IPS DF 6.9 (cell line): ENCODE data around the gene CEP72.

Experiments used
- DNase-seq: peaks from one replicate; pipeline ENCODE4 v3.0.0-alpha.2; 2013; ENCODE audit warnings: low read depth, low spot score
- H3K27ac ChIP-seq: one replicate; pipeline ENCODE4 v1.5.1; 2013; ENCODE audit warnings: low read length, control low read depth
- H3K27me3 ChIP-seq: 2 replicates; pipeline ENCODE4 v1.6.1; 2013; ENCODE audit warnings: mild to moderate bottlenecking, low read length; ENCODE audit not compliant: control insufficient read depth, insufficient read depth
- H3K36me3 ChIP-seq: 2 replicates; pipeline ENCODE4 v1.6.1; 2013; ENCODE audit warnings: low read length; ENCODE audit not compliant: control insufficient read depth, insufficient read depth
- H3K4me1 ChIP-seq: 2 replicates; pipeline ENCODE4 v1.6.1; 2013; ENCODE audit warnings: low read length; ENCODE audit not compliant: control insufficient read depth, insufficient read depth
- H3K4me3 ChIP-seq: 2 replicates; pipeline ENCODE4 v1.5.1; 2013; ENCODE audit warnings: mild to moderate bottlenecking, low read length
- H3K9me3 ChIP-seq: 2 replicates; pipeline ENCODE4 v1.6.1; 2013; ENCODE audit warnings: low read length, inconsistent platforms; ENCODE audit not compliant: control insufficient read depth, insufficient read depth
- WGBS: extraction: QIAGEN DNeasy Blood & Tissue Kit; methylation state at CpG from one replicate; pipeline ENCODE4 v1.1.7; 2013; ENCODE audit warnings: mixed read lengths, missing lambda C conversion rate; ENCODE audit not compliant: insufficient read length, insufficient coverage; 5-methylcytosine and 5-hydroxymethylcytosine counted together

Gene CEP72

DNA sequence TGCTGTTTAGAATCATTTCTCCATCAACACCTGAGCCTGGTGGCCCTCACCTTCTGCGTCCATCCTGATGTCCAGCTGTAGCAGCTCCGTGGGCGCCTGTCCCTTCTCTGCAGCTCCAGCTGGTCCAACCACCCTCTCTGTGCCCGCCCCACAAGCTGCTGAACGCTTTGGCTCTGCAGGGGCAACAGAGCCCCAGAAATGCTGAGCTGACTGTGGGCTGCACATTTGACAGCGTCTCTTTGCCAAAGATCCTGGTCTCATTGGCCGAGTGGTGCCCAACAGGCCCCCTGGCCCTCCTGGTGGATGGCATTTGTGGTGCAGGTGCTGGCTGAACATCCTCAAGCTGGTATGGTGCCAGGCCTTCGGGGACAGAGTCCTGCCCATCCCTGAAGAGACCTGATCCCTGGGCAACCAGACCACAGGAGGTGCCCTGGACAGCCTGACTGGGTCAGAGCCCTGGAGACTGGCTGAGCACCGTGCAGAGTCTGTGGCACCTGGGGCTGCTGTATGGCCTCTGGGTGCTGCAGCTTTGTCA is 25.3 kb upstream of the CEP72 start:
- Histone ChIP-seq H3K27me3 (no peaks in the 10 kb centered on the region), H3K4me3 (no peak overlapping the region), H3K4me1 (no peaks in the 10 kb centered on the region), H3K36me3 (no peaks in the 10 kb centered on the region), H3K27ac (no peak overlapping the region), H3K9me3 (no peaks in the 10 kb centered on the region)
- no peak for DNase-seq
- WGBS = no CpG with 5 or more reads among the region's 9 CpGs

DNA sequence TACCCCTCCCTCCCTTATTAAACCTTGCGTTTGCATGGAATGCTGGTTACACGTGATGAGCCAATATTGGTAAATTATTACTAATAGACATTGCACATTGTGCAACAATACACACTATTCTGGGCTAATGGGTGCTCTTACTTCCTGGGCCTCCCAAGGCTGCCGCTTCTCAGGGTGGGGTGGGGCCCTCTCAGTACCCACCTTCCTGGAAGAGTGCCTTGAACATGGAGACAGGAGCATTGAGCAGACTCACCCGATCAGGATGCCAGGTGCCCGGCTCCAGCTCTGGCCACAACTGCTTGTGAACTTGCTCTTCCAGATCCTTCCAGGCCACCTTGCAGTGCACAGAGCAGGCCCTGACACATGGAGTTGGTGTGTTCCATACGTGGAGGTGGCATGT is 24.7 kb upstream of the CEP72 start:
- Histone ChIP-seq H3K4me1 (0 out of 2 replicates have a peak, but pooled peaks cover 3% of the 10 kb centered on the region), H3K27me3 (no peaks in the 10 kb centered on the region), H3K36me3 (no peaks in the 10 kb centered on the region), H3K4me3 (no peak overlapping the region), H3K27ac (no peak overlapping the region), H3K9me3 (no peaks in the 10 kb centered on the region)
- no CpG with 5 or more reads among the region's 6 CpGs for WGBS
- DNase-seq = no peak

DNA sequence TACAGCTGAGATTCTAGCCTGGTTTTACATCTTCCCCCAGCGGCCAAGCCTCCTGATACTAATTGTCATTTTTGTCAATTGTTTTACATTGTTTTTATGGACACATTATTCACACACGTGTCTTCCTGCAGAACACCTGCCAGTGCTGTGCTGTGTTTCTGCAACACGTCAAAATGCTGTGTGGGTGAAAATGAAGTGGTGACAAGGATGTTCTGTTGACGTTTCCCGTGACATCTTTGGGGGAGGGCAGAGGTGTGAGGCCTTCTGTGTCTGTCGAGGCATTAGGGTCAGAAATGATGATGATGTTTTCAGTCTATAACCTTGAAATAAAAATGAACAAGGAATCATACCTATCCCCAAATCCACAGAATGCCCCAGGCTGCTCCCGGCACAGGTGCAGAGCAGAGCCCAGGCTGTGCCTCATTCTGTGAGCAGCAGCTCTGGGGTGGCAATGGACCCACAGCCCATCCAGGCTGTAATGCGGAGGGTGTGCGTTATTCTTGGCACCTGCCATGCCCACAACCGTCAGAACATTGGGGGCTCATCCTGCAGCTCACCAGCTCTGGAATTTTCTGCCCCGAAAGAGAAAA is 23.6 kb upstream of the CEP72 start:
- H3K36me3 ChIP-seq = no peaks in the 10 kb centered on the region
- H3K9me3 ChIP-seq = no peaks in the 10 kb centered on the region
- H3K4me3 ChIP-seq = no peak overlapping the region
- no CpG with 5 or more reads among the region's 11 CpGs for WGBS
- DNase-seq = no peak
- no peak overlapping the region for H3K27ac ChIP-seq
- H3K4me1 ChIP-seq = 0 out of 2 replicates have a peak, but pooled peaks cover 3% of the 10 kb centered on the region
- H3K27me3 ChIP-seq = no peaks in the 10 kb centered on the region

DNA sequence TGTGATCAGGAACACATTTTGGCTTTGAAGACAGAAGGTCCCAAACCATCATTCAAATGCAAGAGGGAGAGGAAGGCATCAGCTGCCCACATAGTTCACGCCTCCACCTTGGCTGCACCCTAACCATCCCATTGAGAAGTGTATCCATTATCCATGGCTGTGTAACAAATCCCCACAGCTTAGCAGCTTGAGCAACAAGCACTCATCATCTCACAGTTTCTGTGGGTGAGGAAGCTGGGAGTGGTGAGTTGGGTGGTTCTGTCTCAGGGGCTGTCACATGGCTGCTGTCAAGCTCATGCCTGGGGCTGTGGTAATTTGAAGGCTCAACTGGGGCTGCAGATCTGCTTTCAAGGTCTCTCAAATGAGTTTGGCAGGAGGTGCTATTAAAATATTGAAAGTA is 23.0 kb upstream of the CEP72 start:
- Histone ChIP-seq H3K27ac (no peak overlapping the region), H3K27me3 (no peaks in the 10 kb centered on the region), H3K4me3 (no peak overlapping the region), H3K36me3 (no peaks in the 10 kb centered on the region), H3K9me3 (no peaks in the 10 kb centered on the region), H3K4me1 (0 out of 2 replicates have a peak, but pooled peaks cover 3% of the 10 kb centered on the region)
- DNase-seq = no peak
- no CpG with 5 or more reads among the region's 1 CpG for WGBS

DNA sequence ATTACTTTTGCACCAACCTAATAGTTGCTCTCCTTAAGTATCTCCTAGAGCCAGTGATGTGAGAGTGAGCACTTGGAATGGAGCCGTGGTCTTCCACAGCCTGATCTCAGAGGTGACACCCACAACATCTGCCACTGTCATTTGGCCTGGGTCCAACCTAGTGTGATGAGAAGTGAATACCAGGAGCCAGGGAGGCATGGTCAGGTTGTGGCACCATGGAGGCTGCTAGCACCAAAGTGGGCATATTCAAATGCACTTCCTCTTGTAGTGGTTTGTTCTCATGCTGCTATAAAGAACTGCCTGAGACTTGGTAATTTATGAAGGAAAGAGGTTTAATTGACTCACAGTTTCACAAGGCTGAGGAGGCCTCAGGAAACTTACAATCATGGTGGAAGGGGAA is 22.6 kb upstream of the CEP72 start:
- no peak overlapping the region for H3K4me3 ChIP-seq
- H3K27ac ChIP-seq = no peak overlapping the region
- H3K4me1 ChIP-seq = 0 out of 2 replicates have a peak, but pooled peaks cover 3% of the 10 kb centered on the region
- no peak for DNase-seq
- H3K27me3 ChIP-seq = no peaks in the 10 kb centered on the region
- no peaks in the 10 kb centered on the region for H3K9me3 ChIP-seq
- no CpG with 5 or more reads among the region's 1 CpG for WGBS
- no peaks in the 10 kb centered on the region for H3K36me3 ChIP-seq

GRCh38 chr5:590346-590745 is 21.8 kb upstream of the CEP72 start:
- H3K27ac ChIP-seq = no peak overlapping the region
- H3K36me3 ChIP-seq = no peaks in the 10 kb centered on the region
- no peaks in the 10 kb centered on the region for H3K9me3 ChIP-seq
- no peak overlapping the region for H3K4me3 ChIP-seq
- H3K4me1 ChIP-seq = 0 out of 2 replicates have a peak, but pooled peaks cover 3% of the 10 kb centered on the region
- 0 out of 2 replicates have a peak, but pooled peaks cover 4% of the 10 kb centered on the region for H3K27me3 ChIP-seq
- DNase-seq = no peak

DNA sequence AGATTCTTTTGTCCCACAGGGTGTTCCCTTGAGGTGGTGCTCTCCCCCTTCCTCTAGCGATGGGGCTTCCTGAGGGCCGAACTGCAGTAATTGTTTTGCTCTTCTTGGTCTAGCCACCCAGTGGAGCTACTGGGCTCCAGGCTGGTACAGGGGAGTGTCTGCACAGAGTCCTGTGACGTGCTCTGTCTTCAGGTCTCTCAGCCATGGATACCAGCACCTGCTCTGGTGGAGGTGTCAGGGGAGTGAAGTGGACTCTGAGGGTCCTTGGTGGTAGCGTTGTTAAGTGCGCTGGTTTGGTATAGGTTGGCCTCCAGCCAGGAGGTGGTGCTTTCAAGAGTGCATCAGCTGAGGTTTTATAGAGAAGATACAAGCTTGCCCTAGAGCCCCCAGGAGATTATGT is 20.4 kb upstream of the CEP72 start:
- no peak for DNase-seq
- H3K27me3 ChIP-seq = peaks cover 6% of the 10 kb centered on the region; the same call in 1 of the 2 replicates

GRCh38 chr5:592158-592557 is 20.0 kb upstream of the CEP72 start:
- Histone ChIP-seq H3K27me3 (peaks cover 6% of the 10 kb centered on the region; the same call in 1 of the 2 replicates), H3K9me3 (no peaks in the 10 kb centered on the region), H3K27ac (no peak overlapping the region), H3K4me1 (0 out of 2 replicates have a peak, but pooled peaks cover 3% of the 10 kb centered on the region), H3K36me3 (no peaks in the 10 kb centered on the region), H3K4me3 (no peak overlapping the region)
- no CpG with 5 or more reads among the region's 5 CpGs for WGBS
- DNase-seq = no peak

More for the DNA sequence above, 20.4 kb upstream of the CEP72 start:
- Histone ChIP-seq H3K9me3 (no peaks in the 10 kb centered on the region), H3K36me3 (no peaks in the 10 kb centered on the region), H3K4me1 (0 out of 2 replicates have a peak, but pooled peaks cover 3% of the 10 kb centered on the region), H3K27ac (no peak overlapping the region), H3K4me3 (no peak overlapping the region)
- no CpG with 5 or more reads among the region's 5 CpGs for WGBS

GRCh38 chr5:593511-593910 is 18.6 kb upstream of the CEP72 start:
- Histone ChIP-seq H3K36me3 (no peaks in the 10 kb centered on the region), H3K27ac (no peak overlapping the region), H3K4me3 (no peak overlapping the region), H3K4me1 (0 out of 2 replicates have a peak, but pooled peaks cover 3% of the 10 kb centered on the region), H3K27me3 (peaks cover 6% of the 10 kb centered on the region; the same call in 1 of the 2 replicates), H3K9me3 (no peaks in the 10 kb centered on the region)
- DNase-seq = no peak
- no CpG with 5 or more reads among the region's 8 CpGs for WGBS

GRCh38 chr5:594226-594860 is 17.8 kb upstream of the CEP72 start:
- H3K4me3 ChIP-seq = no peak overlapping the region
- DNase-seq = no peak
- H3K27ac ChIP-seq = no peak overlapping the region
- WGBS = no CpG with 5 or more reads among the region's 2 CpGs
- H3K36me3 ChIP-seq = no peaks in the 10 kb centered on the region
- peaks cover 6% of the 10 kb centered on the region; the same call in 1 of the 2 replicates for H3K27me3 ChIP-seq
- 0 out of 2 replicates have a peak, but pooled peaks cover 3% of the 10 kb centered on the region for H3K4me1 ChIP-seq
- no peaks in the 10 kb centered on the region for H3K9me3 ChIP-seq
